H1 (cell line): Measurements from ENCODE around the gene CPSF4L. TPM values are rescaled to one million over a fixed set of nuclear protein-coding genes. Genes with fewer than 3 reads are reported as not detected.

Source experiments
- CTBP2 ChIP-seq: IDR thresholded peaks from 2 replicates; pipeline ENCODE4 v1.7.0; 2011; ENCODE audit warnings: borderline replicate concordance, mild to moderate bottlenecking, moderate library complexity, mixed read lengths, low read length; ENCODE audit not compliant: insufficient read depth, insufficient read length
- polyA plus RNA-seq, 7 experiments: library from polyadenylated mRNA; depleted of rRNA in 3 of 7; stranded (reverse) in 5 of 7; unstranded in 2 of 7; fragments of >200 nt in 5 of 7; fragments of 200-250 nt in 2 of 7; gene quantifications; 1 replicate in 5 of 7; 2 replicates in 1 of 7; 4 replicates in 1 of 7; pipeline versions ENCODE4 v1.2.1 to v1.2.3, GENCODE V29; 2011 to 2013; ENCODE audit warnings: missing spikeins in 2 of 7, mixed read lengths in 2 of 7
- total RNA-seq: library from RNA; stranded (reverse); fragmentation: NEBNext Ultra II Directional; extraction: Animal tissue kit (Norgen Biotek cat#: 25700); gene quantifications from 2 replicates; pipeline ENCODE4 v1.2.1, GENCODE V29; 2021

Gene CPSF4L
- total and polyA plus RNA-seq, 2 of the 8 experiments (the other 6 are each of a cell fraction or from before 2014, with no cell fraction given): not detected

GRCh38 chr17:73255671-73256181 lies 6.0 kb downstream of the CPSF4L start (continued):
- no peak for TF ChIP-seq CTBP2
- TF ChIP-seq, all 59 proteins: peak for 8
